Lower leg skin (tissue), 3 donors: Measurements from ENCODE around the gene NDUFV1.

Experiments
- POLR2A ChIP-seq, 2 donors: fragments of 450-650 bp; IDR thresholded peaks; one replicate each; pipeline ENCODE4 v1.6.1; 2016 to 2017; ENCODE audit warnings: antibody characterized with exemption in 2 of 2, mild to moderate bottlenecking in 1 of 2, moderate library complexity in 1 of 2
- TF ChIP-seq, protein P1 (sequence below), 3 donors: fragments of 450-650 bp; IDR thresholded peaks; one replicate each; pipeline ENCODE4 v1.5.1; 2016; ENCODE audit warnings: antibody characterized with exemption in 3 of 3, mild to moderate bottlenecking in 3 of 3, moderate library complexity in 2 of 3

DNA sequence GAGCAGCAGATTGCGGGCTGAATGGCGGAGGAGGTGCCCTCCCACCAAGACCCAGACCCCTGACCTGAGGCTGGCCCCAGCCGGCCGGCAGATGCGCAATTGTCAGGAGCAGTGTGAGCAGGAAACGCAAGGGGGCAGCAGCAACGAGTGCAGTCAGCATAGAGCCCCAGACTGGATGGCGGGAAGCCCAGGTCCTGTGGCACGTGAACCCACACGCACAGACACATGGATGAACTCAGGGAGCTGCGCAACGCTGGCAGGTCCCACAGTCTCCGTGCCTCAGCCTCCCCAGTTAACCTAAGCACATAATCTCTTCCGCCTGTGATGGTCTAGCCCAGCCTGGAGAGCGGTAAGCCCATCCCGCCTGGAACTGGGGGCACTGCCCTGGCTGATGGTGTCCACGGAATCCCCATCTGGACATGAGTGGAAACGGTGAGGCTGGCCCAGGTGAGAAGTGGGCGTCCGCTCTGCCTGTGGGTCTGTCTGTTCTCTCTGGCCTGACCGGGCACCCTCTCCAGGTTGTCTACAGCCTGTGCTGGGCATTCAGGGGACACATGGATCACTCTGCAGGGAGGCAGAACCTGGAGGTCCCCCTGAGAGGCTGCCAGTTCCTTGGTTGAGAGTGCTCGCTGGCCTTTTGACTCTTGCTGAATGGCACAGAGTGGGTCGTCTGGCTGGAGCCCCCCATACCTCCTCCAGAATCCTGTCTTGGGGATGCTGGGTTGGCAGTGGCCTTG lies 33.5 kb downstream of the NDUFV1 start:
- no peak for TF ChIP-seq POLR2A (IDR thresholded peaks at IDR 0.05)
- TF ChIP-seq, protein P1, sequence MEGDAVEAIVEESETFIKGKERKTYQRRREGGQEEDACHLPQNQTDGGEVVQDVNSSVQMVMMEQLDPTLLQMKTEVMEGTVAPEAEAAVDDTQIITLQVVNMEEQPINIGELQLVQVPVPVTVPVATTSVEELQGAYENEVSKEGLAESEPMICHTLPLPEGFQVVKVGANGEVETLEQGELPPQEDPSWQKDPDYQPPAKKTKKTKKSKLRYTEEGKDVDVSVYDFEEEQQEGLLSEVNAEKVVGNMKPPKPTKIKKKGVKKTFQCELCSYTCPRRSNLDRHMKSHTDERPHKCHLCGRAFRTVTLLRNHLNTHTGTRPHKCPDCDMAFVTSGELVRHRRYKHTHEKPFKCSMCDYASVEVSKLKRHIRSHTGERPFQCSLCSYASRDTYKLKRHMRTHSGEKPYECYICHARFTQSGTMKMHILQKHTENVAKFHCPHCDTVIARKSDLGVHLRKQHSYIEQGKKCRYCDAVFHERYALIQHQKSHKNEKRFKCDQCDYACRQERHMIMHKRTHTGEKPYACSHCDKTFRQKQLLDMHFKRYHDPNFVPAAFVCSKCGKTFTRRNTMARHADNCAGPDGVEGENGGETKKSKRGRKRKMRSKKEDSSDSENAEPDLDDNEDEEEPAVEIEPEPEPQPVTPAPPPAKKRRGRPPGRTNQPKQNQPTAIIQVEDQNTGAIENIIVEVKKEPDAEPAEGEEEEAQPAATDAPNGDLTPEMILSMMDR (IDR thresholded peaks at IDR 0.05): no peak
